Measurements from ENCODE around the gene DCAF12.

The DCAF12 gene

DNA sequence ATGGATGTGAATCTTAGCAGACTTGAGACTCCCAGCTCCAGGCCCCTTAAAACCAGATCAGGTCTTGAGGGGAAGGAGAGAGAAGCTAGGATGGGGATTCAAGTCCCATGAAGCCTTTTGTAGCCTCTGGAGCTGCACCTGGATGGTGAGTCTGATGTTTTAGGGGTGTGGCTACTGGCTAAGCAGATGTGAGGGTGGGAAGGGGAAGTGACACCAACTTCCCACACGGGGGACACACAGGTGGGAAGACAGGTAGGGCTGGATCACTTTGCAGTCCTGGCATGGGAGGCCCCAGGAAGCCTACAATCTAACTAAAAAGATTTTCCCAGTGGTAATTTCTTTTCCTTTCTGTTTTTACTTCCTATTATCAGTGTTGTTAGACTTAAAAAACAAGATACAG is 39.1 kb downstream of the DCAF12 start:
- peaks cover 23% of the 10 kb centered on the region for H3K36me3 ChIP-seq (ENCODE audit: control insufficient read depth, insufficient read depth, low read length)
- TF ChIP-seq, protein P1, sequence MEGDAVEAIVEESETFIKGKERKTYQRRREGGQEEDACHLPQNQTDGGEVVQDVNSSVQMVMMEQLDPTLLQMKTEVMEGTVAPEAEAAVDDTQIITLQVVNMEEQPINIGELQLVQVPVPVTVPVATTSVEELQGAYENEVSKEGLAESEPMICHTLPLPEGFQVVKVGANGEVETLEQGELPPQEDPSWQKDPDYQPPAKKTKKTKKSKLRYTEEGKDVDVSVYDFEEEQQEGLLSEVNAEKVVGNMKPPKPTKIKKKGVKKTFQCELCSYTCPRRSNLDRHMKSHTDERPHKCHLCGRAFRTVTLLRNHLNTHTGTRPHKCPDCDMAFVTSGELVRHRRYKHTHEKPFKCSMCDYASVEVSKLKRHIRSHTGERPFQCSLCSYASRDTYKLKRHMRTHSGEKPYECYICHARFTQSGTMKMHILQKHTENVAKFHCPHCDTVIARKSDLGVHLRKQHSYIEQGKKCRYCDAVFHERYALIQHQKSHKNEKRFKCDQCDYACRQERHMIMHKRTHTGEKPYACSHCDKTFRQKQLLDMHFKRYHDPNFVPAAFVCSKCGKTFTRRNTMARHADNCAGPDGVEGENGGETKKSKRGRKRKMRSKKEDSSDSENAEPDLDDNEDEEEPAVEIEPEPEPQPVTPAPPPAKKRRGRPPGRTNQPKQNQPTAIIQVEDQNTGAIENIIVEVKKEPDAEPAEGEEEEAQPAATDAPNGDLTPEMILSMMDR (IDR thresholded peaks at IDR 0.05; ENCODE audit: insufficient read depth, low read length, poor library complexity, severe bottlenecking), result no peak
- DNase-seq (ENCODE audit: extremely low read depth, insufficient read length), result no peak
- H3K27me3 ChIP-seq (replicated peaks; ENCODE audit: control insufficient read depth, insufficient read depth, low read length), result no peaks in the 10 kb centered on the region
- H3K4me3 ChIP-seq (replicated peaks; ENCODE audit: low read depth, low read length), result no peak overlapping the region

- TF ChIP-seq, protein P1 (IDR thresholded peaks at IDR 0.05; ENCODE audit: insufficient read depth, low read length, poor library complexity, severe bottlenecking), result no peak
- H3K4me3 ChIP-seq (replicated peaks; ENCODE audit: low read depth, low read length), result no peak overlapping the region
- DNase-seq (ENCODE audit: extremely low read depth, insufficient read length), result no peak
- H3K36me3 ChIP-seq (ENCODE audit: control insufficient read depth, insufficient read depth, low read length), result peaks cover 23% of the 10 kb centered on the region
- no peaks in the 10 kb centered on the region for H3K27me3 ChIP-seq (replicated peaks; ENCODE audit: control insufficient read depth, insufficient read depth, low read length)
These were observed 39.6 kb downstream of the DCAF12 start for GRCh38 chr9:34086864-34087263.

- no peak overlapping the region for H3K4me3 ChIP-seq (replicated peaks; ENCODE audit: low read depth, low read length)
- H3K36me3 ChIP-seq (ENCODE audit: control insufficient read depth, insufficient read depth, low read length), result peaks cover 21% of the 10 kb centered on the region
- DNase-seq (ENCODE audit: extremely low read depth, insufficient read length), result no peak
- TF ChIP-seq, protein P1 (IDR thresholded peaks at IDR 0.05; ENCODE audit: insufficient read depth, low read length, poor library complexity, severe bottlenecking), result no peak
- H3K27me3 ChIP-seq (replicated peaks; ENCODE audit: control insufficient read depth, insufficient read depth, low read length), result no peaks in the 10 kb centered on the region
These were observed 40.7 kb downstream of the DCAF12 start for GRCh38 chr9:34085581-34086500.

DNA sequence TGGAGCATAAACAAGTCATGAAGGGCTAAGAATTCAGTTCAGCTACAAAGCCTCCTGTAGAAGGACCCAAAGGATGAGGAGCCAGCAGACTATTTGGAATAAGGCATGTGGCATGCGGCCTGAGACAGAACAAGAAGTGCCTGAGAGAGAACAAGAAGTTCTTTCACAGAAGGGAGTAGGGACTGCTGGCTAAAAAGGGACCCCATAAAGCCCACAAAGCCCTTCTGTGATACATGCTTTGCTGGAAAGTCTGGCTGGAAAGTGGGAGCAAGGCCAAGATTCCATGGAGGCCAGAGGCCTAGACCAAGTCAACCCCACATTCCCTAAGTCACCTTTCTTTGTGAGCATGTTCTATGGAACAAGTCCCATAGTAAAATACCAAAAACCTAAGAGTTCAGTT is 41.9 kb downstream of the DCAF12 start:
- Histone ChIP-seq H3K27me3 (replicated peaks; ENCODE audit: control insufficient read depth, insufficient read depth, low read length) (no peaks in the 10 kb centered on the region), H3K36me3 (ENCODE audit: control insufficient read depth, insufficient read depth, low read length) (peaks cover 20% of the 10 kb centered on the region), H3K4me3 (replicated peaks; ENCODE audit: low read depth, low read length) (no peak overlapping the region)
- TF ChIP-seq, protein P1 (IDR thresholded peaks at IDR 0.05; ENCODE audit: insufficient read depth, low read length, poor library complexity, severe bottlenecking), result no peak
- DNase-seq (ENCODE audit: extremely low read depth, insufficient read length), result no peak

DNA sequence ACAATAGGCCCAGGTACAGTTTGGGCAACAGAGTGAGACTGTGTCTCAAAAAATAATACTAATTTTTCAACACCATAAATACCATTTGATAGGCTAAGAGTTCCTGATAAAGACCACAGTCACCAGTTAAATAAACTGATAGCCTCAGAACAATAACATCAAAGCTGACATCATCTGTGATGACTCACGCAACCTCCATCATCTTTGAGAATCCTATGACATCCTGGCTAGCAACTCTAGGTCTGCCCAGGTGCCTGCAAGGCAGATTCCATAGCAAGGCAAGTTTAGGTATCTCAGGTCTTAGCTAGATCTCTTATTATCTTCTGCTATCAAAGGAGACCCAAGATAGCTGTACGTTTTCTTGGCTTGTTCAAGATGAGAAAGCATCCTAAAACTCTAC is 47.3 kb downstream of the DCAF12 start:
- TF ChIP-seq, protein P1 (IDR thresholded peaks at IDR 0.05; ENCODE audit: insufficient read depth, low read length, poor library complexity, severe bottlenecking), result no peak
- Histone ChIP-seq H3K4me3 (replicated peaks; ENCODE audit: low read depth, low read length) (no peak overlapping the region), H3K27me3 (replicated peaks; ENCODE audit: control insufficient read depth, insufficient read depth, low read length) (no peaks in the 10 kb centered on the region), H3K36me3 (ENCODE audit: control insufficient read depth, insufficient read depth, low read length) (no peaks in the 10 kb centered on the region)
- DNase-seq (ENCODE audit: extremely low read depth, insufficient read length), result no peak

All from GM06990 (cell line).